Glomerular visceral epithelial cell (primary cell): ENCODE data around the gene BACH2.

Experiments used
- DNase-seq: peaks from one replicate; pipeline ENCODE4 v3.0.0-alpha.2; 2016; ENCODE audit errors: extremely low spot score

The BACH2 gene

GRCh38 chr6:89999154-89999553 lies 297.5 kb downstream of the BACH2 start:
- DNase-seq, result peak; percentile 91

- DNase-seq, result peak; percentile 89
Measured at GRCh38 chr6:89997456-89998445, 298.9 kb downstream of the BACH2 start.

- DNase-seq, result no peak
Measured at GRCh38 chr6:89993411-89993810, 303.2 kb downstream of the BACH2 start.

- DNase-seq, result no peak
Measured at GRCh38 chr6:89992818-89993217, 303.8 kb downstream of the BACH2 start.

DNA sequence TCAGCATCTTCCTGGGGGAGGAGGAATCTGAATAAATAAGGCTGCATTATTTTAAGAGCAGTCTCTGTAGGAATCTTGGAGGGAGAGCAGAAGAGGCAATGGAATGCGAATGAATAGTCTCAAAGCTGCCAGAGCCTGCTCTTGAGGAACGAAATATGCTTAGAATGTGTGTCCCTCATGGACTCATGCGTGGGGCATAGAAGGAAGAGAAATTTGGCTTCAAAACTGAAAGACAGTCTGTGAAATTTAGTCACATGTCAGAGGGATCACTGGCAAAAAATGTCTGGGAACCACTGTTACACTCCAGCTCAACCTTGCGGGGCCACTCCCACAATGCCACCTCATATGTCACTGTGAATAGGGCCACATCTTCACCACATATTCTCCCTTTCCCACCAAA lies 306.9 kb downstream of the BACH2 start:
- DNase-seq, result peak; percentile 77

- DNase-seq, result no peak
Measured at GRCh38 chr6:89987830-89988229, 308.8 kb downstream of the BACH2 start.

- DNase-seq, result no peak
Measured at GRCh38 chr6:89987140-89987539, 309.5 kb downstream of the BACH2 start.

GRCh38 chr6:89986650-89987074 lies 310.0 kb downstream of the BACH2 start:
- peak; percentile 90 for DNase-seq

GRCh38 chr6:89985751-89986493 lies 310.7 kb downstream of the BACH2 start:
- peak; percentile 92 for DNase-seq

GRCh38 chr6:89984926-89985750 lies 311.5 kb downstream of the BACH2 start:
- DNase-seq, result peak; percentile 92

DNA sequence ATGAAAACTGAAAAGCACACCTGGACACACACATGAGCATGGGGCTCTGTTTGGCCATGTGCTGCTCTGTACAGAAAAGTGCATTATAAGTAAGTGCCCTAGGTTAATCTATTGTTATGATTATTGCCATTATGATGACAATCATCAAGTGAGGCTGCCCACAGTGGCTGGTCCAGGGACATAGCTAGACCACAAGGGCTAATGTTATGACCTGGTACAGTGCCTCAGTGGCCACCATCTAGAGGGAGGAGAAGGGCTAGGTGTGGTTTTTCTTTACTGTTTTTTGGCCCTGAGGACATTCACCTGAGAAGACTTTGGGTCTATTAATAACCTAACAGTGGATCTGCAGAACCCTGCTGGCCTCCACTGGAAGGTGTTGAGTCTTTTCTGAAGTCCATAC lies 316.3 kb downstream of the BACH2 start:
- DNase-seq, result no peak

DNA sequence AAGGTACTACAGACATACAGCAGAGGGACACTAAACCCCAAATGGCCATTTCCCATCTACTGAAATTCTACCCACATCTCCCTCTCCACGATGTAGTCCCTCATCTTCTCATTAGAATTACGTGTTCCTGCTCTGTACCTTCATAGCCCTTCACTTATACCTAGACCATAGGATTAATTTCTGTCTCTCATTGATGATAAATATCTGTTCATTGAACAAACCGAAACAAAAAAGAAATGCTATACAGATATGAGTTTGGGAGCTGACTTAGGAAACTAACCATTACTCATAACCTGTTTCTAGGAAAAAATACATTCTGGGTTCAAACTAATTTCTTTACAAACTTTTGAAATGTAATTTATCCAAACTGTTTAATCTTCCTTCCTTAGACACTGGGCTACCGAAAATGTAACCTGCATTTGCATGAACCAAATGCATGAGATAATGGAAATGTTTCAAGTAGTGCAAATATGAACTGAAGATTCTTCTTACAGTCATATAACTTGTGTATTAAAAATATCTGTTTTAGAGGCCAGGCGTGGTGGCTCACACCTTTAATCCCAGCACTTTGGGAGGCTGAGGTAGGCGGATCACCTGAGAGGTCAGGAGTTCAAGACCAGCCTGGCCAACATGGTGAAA lies 317.0 kb downstream of the BACH2 start:
- no peak for DNase-seq

DNA sequence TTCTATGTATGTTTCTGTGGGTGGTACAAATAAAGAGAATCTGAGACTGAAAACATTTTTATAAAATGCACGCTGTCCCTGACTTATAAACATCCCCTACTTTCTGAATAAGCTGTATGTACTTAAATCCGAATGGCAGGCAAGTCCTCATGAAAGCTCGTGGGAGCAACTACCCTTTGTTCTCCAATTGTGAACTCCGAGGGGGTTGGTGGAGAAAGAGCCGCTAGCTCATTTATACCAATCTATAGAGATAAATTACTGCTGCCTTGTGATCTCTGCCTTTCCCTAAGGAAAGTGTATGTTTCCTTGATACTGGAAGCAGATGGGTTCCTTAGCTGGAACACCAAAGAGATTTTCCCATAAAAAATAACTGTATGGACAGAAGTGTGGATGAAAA lies 317.9 kb downstream of the BACH2 start:
- DNase-seq, result no peak

GRCh38 chr6:89977808-89978748 lies 318.6 kb downstream of the BACH2 start:
- no peak for DNase-seq

DNA sequence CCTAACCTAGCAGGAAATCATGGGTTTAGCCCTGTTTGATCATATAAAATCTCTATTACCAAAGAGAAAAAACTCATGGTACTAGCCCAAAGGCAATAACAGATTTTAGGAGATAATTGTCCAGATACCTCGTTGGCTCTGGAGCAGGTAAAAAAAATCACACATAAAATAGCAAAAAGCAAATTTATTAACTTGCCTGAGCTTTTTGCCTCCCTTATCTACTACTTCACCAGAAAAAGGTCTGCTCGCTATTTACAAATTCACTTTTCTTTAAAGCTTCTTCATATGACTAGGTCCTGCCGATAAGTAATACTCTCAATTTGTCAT lies 320.0 kb downstream of the BACH2 start:
- DNase-seq, result no peak

GRCh38 chr6:89975991-89976693 lies 320.5 kb downstream of the BACH2 start:
- peak; percentile 28 for DNase-seq

GRCh38 chr6:89975366-89975765 lies 321.3 kb downstream of the BACH2 start:
- DNase-seq, result no peak

DNA sequence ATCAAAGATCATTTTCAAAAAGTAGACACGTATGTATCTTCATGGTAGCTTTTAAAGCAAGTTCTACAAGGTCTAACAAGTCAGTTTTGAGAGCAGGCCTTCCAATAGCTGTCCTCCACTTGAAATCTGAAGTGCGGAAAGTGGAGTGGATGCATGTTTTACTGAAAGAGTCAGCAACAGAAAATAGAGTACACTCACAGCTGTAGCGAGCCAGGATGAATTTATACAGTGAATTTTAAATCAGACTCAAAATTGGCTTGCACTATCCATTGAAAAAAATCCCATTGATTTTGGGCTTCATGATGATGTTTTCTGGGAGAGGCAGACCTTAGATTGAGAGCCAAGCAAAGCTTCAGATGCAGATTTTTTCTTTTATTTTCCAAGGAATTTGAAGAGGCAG lies 321.8 kb downstream of the BACH2 start:
- no peak for DNase-seq

- no peak for DNase-seq
Measured at GRCh38 chr6:89972025-89972381, 324.6 kb downstream of the BACH2 start.
